T-cell (primary cell): ENCODE data around the gene KRT36. TPM values are rescaled to one million over a fixed set of nuclear protein-coding genes. Genes with fewer than 3 reads are reported as not detected.

ENCODE experiments used
- ATAC-seq, 4 experiments: fragments of 200-7000 bp in 3 of 4; fragments of 150-1000 bp in 1 of 4; cut with Tn5 transposase; replicated peaks in 1 of 4; 1 replicate in 3 of 4; 2 replicates in 1 of 4; pipeline ENCODE4 v1.10.0; 2021; ENCODE audit warnings: moderate library complexity in 3 of 4, mild to moderate bottlenecking in 2 of 4, moderate number of reproducible peaks in 1 of 4
- CTCF ChIA-PET, 2 donors: fragments of 300-600 bp; sonication (Branson Sonifier 250); formaldehyde crosslinking; loops; one replicate each; lab custom pipeline; 2022; ENCODE audit warnings: antibody characterized with exemption in 2 of 2; lab: Charles Lee
- POLR2A ChIA-PET, 2 donors: fragments of 300-600 bp; sonication (Branson Sonifier 250); formaldehyde crosslinking; loops; one replicate each; lab custom pipeline; 2022; ENCODE audit warnings: antibody characterized with exemption in 2 of 2; lab: Charles Lee
- DNase-seq, 35 experiments: peaks; one replicate each; pipeline versions ENCODE4 v3.0.0 to v3.0.0-alpha.2; 2013 to 2023
- H3K27ac ChIP-seq: one replicate; pipeline ENCODE4 v1.5.1; 2013; ENCODE audit warnings: low read length
- H3K27me3 ChIP-seq, 2 experiments: replicated peaks in 1 of 2; 1 replicate in 1 of 2; 2 replicates in 1 of 2; pipeline versions ENCODE4 v1.6.1 to v1.7.0; 2013; ENCODE audit warnings: low read length in 1 of 2, mixed read lengths in 1 of 2; ENCODE audit not compliant: control insufficient read depth in 2 of 2, insufficient read depth in 2 of 2; ENCODE audit errors: extremely low read depth in 1 of 2
- H3K36me3 ChIP-seq, 2 donors: 1 replicate in 1 of 2; 2 replicates in 1 of 2; pipeline versions ENCODE4 v1.6.1 to v1.7.0; 2013; ENCODE audit warnings: low read length in 1 of 2; ENCODE audit not compliant: control insufficient read depth in 2 of 2, insufficient read depth in 1 of 2; ENCODE audit errors: extremely low read depth in 1 of 2
- H3K4me1 ChIP-seq, 2 experiments: 1 replicate in 1 of 2; 2 replicates in 1 of 2; pipeline versions ENCODE4 v1.6.1 to v1.7.0; 2013; ENCODE audit warnings: low read length in 2 of 2, mixed read lengths in 1 of 2; ENCODE audit not compliant: insufficient read depth in 2 of 2, control insufficient read depth in 1 of 2; ENCODE audit errors: extremely low read depth in 1 of 2
- H3K4me3 ChIP-seq, 2 donors: 1 replicate in 1 of 2; 2 replicates in 1 of 2; pipeline versions ENCODE4 v1.5.1 to v1.7.0; 2013; ENCODE audit warnings: mild to moderate bottlenecking in 2 of 2, low read length in 1 of 2, moderate library complexity in 1 of 2; ENCODE audit not compliant: control insufficient read depth in 1 of 2; ENCODE audit errors: extremely low read depth in 1 of 2
- H3K9me3 ChIP-seq: 2 replicates; pipeline ENCODE4 v1.7.0; 2013
- H3K27ac Mint-ChIP-seq, 2 donors: one replicate each; pipeline ENCODE4 v1.8.0; 2020 to 2021; ENCODE audit warnings: mild to moderate bottlenecking in 2 of 2, mixed read lengths in 2 of 2
- H3K27me3 Mint-ChIP-seq, 2 donors: one replicate each; pipeline ENCODE4 v1.8.0; 2021 to 2022; ENCODE audit warnings: mixed read lengths in 2 of 2
- H3K36me3 Mint-ChIP-seq: one replicate; pipeline ENCODE4 v1.8.0; 2021; ENCODE audit warnings: mixed read lengths
- H3K4me1 Mint-ChIP-seq, 3 donors: one replicate each; pipeline ENCODE4 v1.8.0; 2020 to 2022; ENCODE audit warnings: mixed read lengths in 3 of 3, mild to moderate bottlenecking in 1 of 3
- H3K4me3 Mint-ChIP-seq, 3 donors: one replicate each; pipeline ENCODE4 v1.8.0; 2020 to 2022; ENCODE audit warnings: mild to moderate bottlenecking in 3 of 3, mixed read lengths in 3 of 3, moderate library complexity in 3 of 3
- H3K9me3 Mint-ChIP-seq, 3 donors: one replicate each; pipeline ENCODE4 v1.8.0; 2020 to 2022; ENCODE audit warnings: mixed read lengths in 3 of 3
- WGBS: methylation state at CpG from one replicate; pipeline ENCODE4 v1.1.5; 2013; ENCODE audit warnings: missing lambda C conversion rate; ENCODE audit not compliant: insufficient coverage; 5-methylcytosine and 5-hydroxymethylcytosine counted together
- total RNA-seq, 35 experiments: library from RNA in 6 of 35; stranded (reverse) in 6 of 35; fragments of 120-200 nt in 1 of 35; gene quantifications; one replicate each; pipeline versions ENCODE4 v1.2.1 to v1.2.4 and lab custom pipeline; 2013 to 2026

The KRT36 gene
- total RNA-seq, 5 donors from 2014 or later (not counting 1 experiment from before 2014, with no cell fraction given), result not detected

GRCh38 chr17:41505007-41505808 lies 15.5 kb upstream of the KRT36 start, which contains the start of gene KRT13:
Gene KRT13 (minus strand): TSS chr17:41505612. CDS start chr17:41505550, 62 bp downstream.
- no peaks in the 10 kb centered on the region for H3K36me3 ChIP-seq
- DNase-seq, result no peak
- ChIA-PET CTCF (interaction anchor here in 1 of 2 donors (0.8 kb wide), 1 partner anchor 188 kb away, joined by 3 read pairs; no protein-coding TSS in a partner anchor), POLR2A (interaction anchor here in 1 of 2 donors (0.7 kb wide), 1 partner anchor 276 kb away, joined by 3 read pairs; no protein-coding TSS in a partner anchor)
- H3K27ac ChIP-seq, result no peak within 1 kb of the TSS
- Mint-ChIP-seq H3K4me1 (peaks cover 0 to 5% (median 0%) of the 10 kb centered on the region in 3 donors), H3K36me3 (no peaks in the 10 kb centered on the region), H3K9me3 (no peaks in the 10 kb centered on the region), H3K4me3 (no peak within 1 kb of the TSS), H3K27ac (no peak within 1 kb of the TSS), H3K27me3 (peaks cover 0 to 2% of the 10 kb centered on the region in 2 donors)
- peaks cover 0 to 7% of the 10 kb centered on the region in 2 experiments for H3K27me3 ChIP-seq
- ATAC-seq, result no peak
- 91% methylated on average over 7 of the region's 17 CpGs for WGBS
- H3K4me1 ChIP-seq, result no peaks in the 10 kb centered on the region
- no peaks in the 10 kb centered on the region for H3K9me3 ChIP-seq
- H3K4me3 ChIP-seq, result no peak within 1 kb of the TSS

DNA sequence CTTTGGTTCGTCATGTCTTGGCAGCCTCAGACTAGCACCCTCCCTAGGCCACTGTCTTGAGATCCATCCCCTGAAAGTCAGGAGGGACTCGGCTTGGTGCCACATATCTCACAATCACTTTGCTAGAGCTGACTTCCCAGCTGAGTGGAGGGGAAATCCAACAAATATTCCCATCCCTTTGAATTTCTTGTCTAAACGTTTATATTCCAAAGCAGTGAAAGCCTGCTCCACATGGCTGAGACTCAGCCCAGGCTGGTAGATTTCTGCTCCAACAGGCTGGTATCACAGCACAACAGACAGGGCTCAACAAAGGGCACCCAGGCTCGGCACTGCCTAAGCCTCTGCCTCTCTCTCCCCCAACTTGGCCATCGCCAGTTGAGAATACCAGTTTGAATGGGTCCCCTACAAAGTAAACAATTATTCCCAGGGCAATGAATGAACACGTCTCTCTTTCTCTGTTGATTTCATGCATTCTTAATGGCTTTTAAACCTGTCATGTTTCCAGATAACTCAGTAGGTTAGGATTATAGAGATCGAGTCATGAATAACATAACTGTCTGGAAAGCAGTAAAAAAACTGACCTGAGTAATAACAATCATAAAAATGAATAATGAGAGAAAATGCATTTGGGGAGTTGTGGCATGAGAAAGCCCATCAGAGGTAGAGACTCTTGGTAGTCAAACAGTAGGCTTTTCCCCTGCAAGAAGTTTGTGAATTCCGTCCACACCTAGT lies 14.7 kb upstream of the KRT36 start:
- Histone ChIP-seq H3K4me3 (no peak overlapping the region), H3K27me3 (peaks cover 0 to 15% of the 10 kb centered on the region in 2 experiments), H3K4me1 (no peaks in the 10 kb centered on the region), H3K9me3 (no peaks in the 10 kb centered on the region), H3K36me3 (no peaks in the 10 kb centered on the region), H3K27ac (no peak overlapping the region)
- CTCF ChIA-PET, result no interaction called here
- 81% methylated on average over 4 of the region's 8 CpGs for WGBS
- DNase-seq (no peak), ATAC-seq (no peak)
- Mint-ChIP-seq H3K9me3 (no peaks in the 10 kb centered on the region), H3K36me3 (no peaks in the 10 kb centered on the region), H3K27ac (no peak overlapping the region), H3K4me1 (peaks cover 0 to 10% (median 0%) of the 10 kb centered on the region in 3 donors), H3K4me3 (no peak overlapping the region), H3K27me3 (peaks cover 2 to 5% of the 10 kb centered on the region in 2 donors)
- POLR2A ChIA-PET, result no interaction called here

DNA sequence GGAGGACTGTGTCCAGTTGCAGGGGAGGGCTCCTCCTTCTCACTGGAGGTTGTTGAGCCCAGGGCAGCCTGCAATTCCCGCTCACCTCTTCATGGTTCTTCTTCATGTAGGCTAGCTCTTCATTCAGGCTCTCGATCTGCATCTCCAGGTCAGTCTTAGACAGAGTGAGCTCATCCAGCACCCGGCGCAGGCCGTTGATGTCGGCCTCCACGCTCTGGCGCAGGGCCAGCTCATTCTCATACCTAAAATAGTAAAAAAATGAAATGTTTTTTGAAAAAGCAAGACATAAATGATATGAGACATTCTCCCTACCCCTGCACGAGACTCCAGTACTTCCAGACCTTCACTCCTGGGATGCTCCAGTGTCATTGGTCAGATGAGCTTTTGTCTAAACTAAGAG lies 13.5 kb upstream of the KRT36 start:
- no peaks in the 10 kb centered on the region for H3K36me3 ChIP-seq
- peaks cover 2 to 8% of the 10 kb centered on the region in 2 donors for H3K27me3 Mint-ChIP-seq
- H3K4me3 Mint-ChIP-seq, result no peak overlapping the region
- H3K27ac Mint-ChIP-seq, result no peak overlapping the region
- H3K27me3 ChIP-seq, result peaks cover 0 to 17% of the 10 kb centered on the region in 2 experiments
- no peak overlapping the region for H3K4me3 ChIP-seq
- ATAC-seq (no peak), DNase-seq (no peak)
- ChIA-PET POLR2A (no interaction called here), CTCF (no interaction called here)
- H3K9me3 Mint-ChIP-seq, result no peaks in the 10 kb centered on the region
- peaks cover 0 to 18% (median 2%) of the 10 kb centered on the region in 3 donors for H3K4me1 Mint-ChIP-seq
- WGBS, result 80% methylated on average over 2 of the region's 9 CpGs
- H3K9me3 ChIP-seq, result no peaks in the 10 kb centered on the region
- H3K27ac ChIP-seq, result no peak overlapping the region
- H3K4me1 ChIP-seq, result no peaks in the 10 kb centered on the region
- H3K36me3 Mint-ChIP-seq, result no peaks in the 10 kb centered on the region

DNA sequence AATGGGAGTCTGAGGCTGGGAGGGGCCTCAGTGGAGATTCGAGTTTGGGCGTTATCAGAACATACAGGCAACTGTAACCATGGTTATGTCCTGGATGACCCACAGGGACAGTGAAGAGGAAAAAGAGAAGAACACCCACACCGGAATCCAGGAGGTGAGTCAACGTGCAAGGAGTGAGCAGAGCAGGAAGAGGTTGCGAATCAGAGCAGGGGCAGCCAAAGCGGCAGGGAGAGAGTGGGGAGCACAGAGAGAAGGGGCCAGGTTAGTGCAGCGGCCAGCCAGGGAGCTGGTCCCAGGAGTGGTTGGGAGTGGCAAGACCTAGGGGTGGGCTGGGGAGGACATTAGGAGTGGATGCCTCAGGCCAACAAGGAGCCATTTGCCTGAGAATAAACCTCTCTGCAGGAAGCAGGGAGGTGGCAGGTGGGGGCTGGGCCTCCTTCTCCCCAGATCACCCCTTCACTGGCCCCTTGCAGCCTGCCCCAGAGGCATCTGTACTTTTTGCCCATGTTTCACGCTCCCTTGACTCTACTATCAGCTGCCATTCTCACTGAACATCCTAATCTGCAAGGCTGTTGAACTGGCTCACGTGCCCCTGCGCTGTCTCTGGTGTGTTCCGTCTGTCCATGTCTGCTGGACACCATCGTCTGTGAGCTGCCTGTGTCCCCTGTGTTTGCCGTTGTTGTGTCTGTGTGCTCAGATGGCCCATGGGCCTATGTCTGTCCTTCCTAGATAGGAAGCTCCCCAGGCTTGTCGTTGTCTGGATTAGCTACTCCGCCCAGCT lies 10.6 kb upstream of the KRT36 start:
- H3K4me3 Mint-ChIP-seq, result no peak overlapping the region
- Histone ChIP-seq H3K4me3 (no peak overlapping the region), H3K4me1 (peaks cover 0 to 11% of the 10 kb centered on the region in 2 experiments), H3K27ac (no peak overlapping the region), H3K36me3 (no peaks in the 10 kb centered on the region), H3K9me3 (no peaks in the 10 kb centered on the region), H3K27me3 (peaks cover 0 to 18% of the 10 kb centered on the region in 2 experiments)
- ChIA-PET CTCF (no interaction called here), POLR2A (interaction anchor here in 1 of 2 donors (0.6 to 0.9 kb wide), 2 partner anchors 77 to 152 kb away, joined by 3 to 6 read pairs; no protein-coding TSS in a partner anchor)
- peaks cover 2 to 8% of the 10 kb centered on the region in 2 donors for H3K27me3 Mint-ChIP-seq
- no peaks in the 10 kb centered on the region for H3K36me3 Mint-ChIP-seq
- H3K4me1 Mint-ChIP-seq, result peaks cover 7 to 31% (median 15%) of the 10 kb centered on the region in 3 donors
- 70% methylated on average over 15 of the region's 15 CpGs for WGBS
- no peak overlapping the region for H3K27ac Mint-ChIP-seq
- H3K9me3 Mint-ChIP-seq, result no peaks in the 10 kb centered on the region
- ATAC-seq (no peak), DNase-seq (no peak)

DNA sequence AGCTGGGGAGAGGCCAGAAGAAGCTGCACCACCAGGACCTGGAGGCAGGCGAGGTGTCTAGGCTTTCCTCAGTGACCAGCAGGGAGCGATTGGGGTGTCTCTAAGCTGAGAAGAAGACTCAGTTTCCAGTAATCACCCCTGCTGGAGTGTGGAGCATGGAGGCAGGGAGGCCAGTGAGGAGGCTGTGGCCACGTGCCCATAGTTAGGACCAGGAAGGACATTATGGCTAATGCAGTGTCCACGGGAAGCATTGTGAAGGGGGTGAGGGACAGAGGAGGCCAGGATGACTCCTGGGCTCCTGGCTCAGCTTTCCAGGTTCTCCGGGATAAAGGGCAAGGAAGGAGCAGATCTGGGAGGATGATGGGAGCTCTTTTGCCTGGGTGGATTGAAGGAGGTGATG lies 10.0 kb upstream of the KRT36 start:
- no peak overlapping the region for H3K27ac ChIP-seq
- H3K9me3 ChIP-seq, result no peaks in the 10 kb centered on the region
- no peak overlapping the region for H3K27ac Mint-ChIP-seq
- CTCF ChIA-PET, result no interaction called here
- H3K4me1 Mint-ChIP-seq, result peaks cover 7 to 31% (median 15%) of the 10 kb centered on the region in 3 donors
- POLR2A ChIA-PET, result interaction anchor here in 1 of 2 donors (0.6 kb wide), 1 partner anchor 78 kb away, joined by 3 read pairs; no protein-coding TSS in a partner anchor
- H3K36me3 ChIP-seq, result no peaks in the 10 kb centered on the region
- no peak for ATAC-seq
- no peaks in the 10 kb centered on the region for H3K9me3 Mint-ChIP-seq
- no peaks in the 10 kb centered on the region for H3K36me3 Mint-ChIP-seq
- DNase-seq, result no peak
- H3K27me3 ChIP-seq, result peaks cover 0 to 15% of the 10 kb centered on the region in 2 experiments
- 77% methylated on average over 5 of the region's 5 CpGs for WGBS
- H3K27me3 Mint-ChIP-seq, result peaks cover 2 to 8% of the 10 kb centered on the region in 2 donors
- no peak overlapping the region for H3K4me3 ChIP-seq
- H3K4me3 Mint-ChIP-seq, result no peak overlapping the region
- peaks cover 0 to 11% of the 10 kb centered on the region in 2 experiments for H3K4me1 ChIP-seq
